Testis (tissue), 3 donors: ENCODE data around the gene SLC37A1. TPM values are rescaled to one million over a fixed set of nuclear protein-coding genes. Genes with fewer than 3 reads are reported as not detected.

Source experiments
- DNase-seq: peaks from one replicate; pipeline ENCODE4 v3.0.0-alpha.2; 2019
- H3K27ac ChIP-seq, 2 donors: fragments of 200-600 bp; sonication (generic); one replicate each; pipeline ENCODE4 v1.5.1; 2019
- H3K27me3 ChIP-seq: fragments of 200-600 bp; sonication (generic); one replicate; pipeline ENCODE4 v1.5.1; 2019
- H3K36me3 ChIP-seq: fragments of 200-600 bp; sonication (generic); one replicate; pipeline ENCODE4 v1.5.1; 2017; ENCODE audit warnings: low read depth; ENCODE audit errors: missing control alignments
- H3K4me1 ChIP-seq: fragments of 200-600 bp; sonication (generic); one replicate; pipeline ENCODE4 v1.5.1; 2019
- H3K4me3 ChIP-seq, 2 donors: fragments of 200-600 bp; sonication (generic); one replicate each; pipeline ENCODE4 v1.5.1; 2017 to 2019
- H3K9me3 ChIP-seq: fragments of 200-600 bp; sonication (generic); one replicate; pipeline ENCODE4 v1.5.1; 2017
- POLR2A ChIP-seq: fragments of 450-650 bp; IDR thresholded peaks from one replicate; pipeline ENCODE4 v1.6.1; 2017; ENCODE audit warnings: antibody characterized with exemption, mild to moderate bottlenecking, moderate library complexity
- WGBS, 2 donors: methylation state at CpG; one replicate each; pipeline ENCODE4 v1.1.5; 2018; 5-methylcytosine and 5-hydroxymethylcytosine counted together
- intact Hi-C: fragments of 100-400 bp; cut with DNase I; formaldehyde crosslinking; loops from one replicate; pipeline ENCODE4 v1.15.1; 2023; ENCODE audit warnings: low total_unique reads
- polyA plus RNA-seq: library from polyadenylated mRNA; stranded (reverse); fragments of 350-450 nt; fragmentation: Illumina TruSeq; extraction: RNeasy Lipid Tissue Mini Kit (QIAGEN cat#74804); gene quantifications from one replicate; pipeline ENCODE4 v1.2.3, GENCODE V29; 2014; ENCODE audit warnings: low read depth, low replicate concordance; ENCODE audit not compliant: insufficient read depth
- total RNA-seq, 2 donors: library from RNA; depleted of rRNA; stranded (reverse); fragments of >200 nt; gene quantifications; one replicate each; pipeline ENCODE4 v1.2.3, GENCODE V29; 2016
- TF ChIP-seq, protein P1 (sequence below), 3 experiments: fragments of 450-650 bp in 2 of 3; fragments of 200-600 bp in 1 of 3; sonication (generic) in 1 of 3; IDR thresholded peaks; one replicate each; pipeline ENCODE4 v1.5.1; 2016 to 2019; ENCODE audit warnings: antibody characterized with exemption in 3 of 3, mild to moderate bottlenecking in 2 of 3, moderate library complexity in 1 of 3

SLC37A1 gene
- total and polyA plus RNA-seq, 3 donors from 2014 or later: 22.6 to 48.3 (median 24.3) TPM

DNA sequence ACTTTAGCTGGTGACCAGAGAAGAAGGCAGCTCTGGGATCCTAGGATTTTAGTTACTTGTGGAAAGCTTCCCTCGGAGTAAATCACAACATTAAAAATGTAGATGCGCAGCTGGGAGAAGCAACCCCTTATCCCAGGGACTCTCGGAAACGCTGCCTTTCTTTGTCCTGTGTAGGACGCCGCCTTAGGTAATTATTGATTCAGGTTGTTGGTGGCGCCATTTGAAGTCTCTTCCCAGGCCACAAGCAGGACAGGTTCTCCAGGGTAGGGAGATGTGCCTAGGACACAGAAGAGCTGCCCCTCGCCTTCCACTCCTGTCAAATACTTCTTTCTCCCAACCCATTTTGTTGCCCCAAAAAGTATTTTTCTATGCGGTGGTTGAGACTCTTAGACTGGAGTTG, 10.3 kb downstream of the SLC37A1 start:
- H3K27me3 ChIP-seq: no peaks in the 10 kb centered on the region
- no peaks in the 10 kb centered on the region for H3K36me3 ChIP-seq
- WGBS, 2 donors: 87 to 90% methylated on average over 9 of the region's 9 CpGs
- TF ChIP-seq POLR2A: no peak
- TF ChIP-seq, protein P1, sequence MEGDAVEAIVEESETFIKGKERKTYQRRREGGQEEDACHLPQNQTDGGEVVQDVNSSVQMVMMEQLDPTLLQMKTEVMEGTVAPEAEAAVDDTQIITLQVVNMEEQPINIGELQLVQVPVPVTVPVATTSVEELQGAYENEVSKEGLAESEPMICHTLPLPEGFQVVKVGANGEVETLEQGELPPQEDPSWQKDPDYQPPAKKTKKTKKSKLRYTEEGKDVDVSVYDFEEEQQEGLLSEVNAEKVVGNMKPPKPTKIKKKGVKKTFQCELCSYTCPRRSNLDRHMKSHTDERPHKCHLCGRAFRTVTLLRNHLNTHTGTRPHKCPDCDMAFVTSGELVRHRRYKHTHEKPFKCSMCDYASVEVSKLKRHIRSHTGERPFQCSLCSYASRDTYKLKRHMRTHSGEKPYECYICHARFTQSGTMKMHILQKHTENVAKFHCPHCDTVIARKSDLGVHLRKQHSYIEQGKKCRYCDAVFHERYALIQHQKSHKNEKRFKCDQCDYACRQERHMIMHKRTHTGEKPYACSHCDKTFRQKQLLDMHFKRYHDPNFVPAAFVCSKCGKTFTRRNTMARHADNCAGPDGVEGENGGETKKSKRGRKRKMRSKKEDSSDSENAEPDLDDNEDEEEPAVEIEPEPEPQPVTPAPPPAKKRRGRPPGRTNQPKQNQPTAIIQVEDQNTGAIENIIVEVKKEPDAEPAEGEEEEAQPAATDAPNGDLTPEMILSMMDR (IDR thresholded peaks at IDR 0.05): no peak
- H3K4me1 ChIP-seq: peaks cover 13% of the 10 kb centered on the region
- no peak for DNase-seq
- intact Hi-C loops: no loop called here
- peak overlapping the region; percentile 4 to 74 for H3K27ac ChIP-seq
- H3K9me3 ChIP-seq: no peaks in the 10 kb centered on the region
- H3K4me3 ChIP-seq: no peak overlapping the region

DNA sequence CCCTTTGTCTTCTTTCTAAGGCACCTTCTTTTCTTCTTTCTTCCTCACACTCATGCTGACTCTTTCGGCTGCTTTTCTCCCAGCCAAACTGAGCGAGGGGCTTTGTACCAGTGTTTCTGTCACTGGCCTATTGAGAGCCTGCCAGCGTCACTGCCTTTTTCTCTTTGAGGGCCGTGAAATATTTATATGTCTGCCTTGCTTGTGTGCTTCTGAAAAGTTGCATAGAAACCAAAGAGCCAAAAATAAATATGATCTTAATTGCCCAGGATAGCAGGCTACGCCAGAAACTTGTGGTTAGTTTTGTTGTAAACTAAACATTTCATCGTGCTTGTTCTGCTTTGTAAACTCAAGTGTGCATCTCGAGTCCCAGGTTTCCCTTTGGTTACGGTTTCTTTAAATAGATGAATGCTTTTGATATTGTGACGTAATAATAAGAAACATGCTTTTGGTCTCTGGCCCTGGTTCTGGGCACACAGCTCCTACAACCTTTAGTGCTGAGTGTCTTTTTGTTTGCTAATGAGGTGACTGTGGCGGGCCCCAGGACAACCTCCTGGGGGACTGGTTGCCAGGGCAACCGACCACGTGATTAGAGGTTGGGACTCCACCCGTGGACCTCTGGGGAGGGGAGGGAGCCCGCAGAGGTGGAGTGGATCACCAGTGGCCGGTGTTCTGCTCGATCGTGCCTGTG, 10.8 kb downstream of the SLC37A1 start:
- TF ChIP-seq, protein P1 (IDR thresholded peaks at IDR 0.05): no peak
- no peak for TF ChIP-seq POLR2A
- DNase-seq: peak; percentile 67
- intact Hi-C loops: no loop called here
- Histone ChIP-seq H3K27me3 (no peaks in the 10 kb centered on the region), H3K9me3 (no peaks in the 10 kb centered on the region), H3K27ac (peak overlapping the region; percentile 48 to 74), H3K4me1 (peaks cover 13% of the 10 kb centered on the region), H3K36me3 (no peaks in the 10 kb centered on the region), H3K4me3 (no peak overlapping the region)
- 38 to 53% methylated on average over 17 of the region's 17 CpGs for WGBS, 2 donors

DNA sequence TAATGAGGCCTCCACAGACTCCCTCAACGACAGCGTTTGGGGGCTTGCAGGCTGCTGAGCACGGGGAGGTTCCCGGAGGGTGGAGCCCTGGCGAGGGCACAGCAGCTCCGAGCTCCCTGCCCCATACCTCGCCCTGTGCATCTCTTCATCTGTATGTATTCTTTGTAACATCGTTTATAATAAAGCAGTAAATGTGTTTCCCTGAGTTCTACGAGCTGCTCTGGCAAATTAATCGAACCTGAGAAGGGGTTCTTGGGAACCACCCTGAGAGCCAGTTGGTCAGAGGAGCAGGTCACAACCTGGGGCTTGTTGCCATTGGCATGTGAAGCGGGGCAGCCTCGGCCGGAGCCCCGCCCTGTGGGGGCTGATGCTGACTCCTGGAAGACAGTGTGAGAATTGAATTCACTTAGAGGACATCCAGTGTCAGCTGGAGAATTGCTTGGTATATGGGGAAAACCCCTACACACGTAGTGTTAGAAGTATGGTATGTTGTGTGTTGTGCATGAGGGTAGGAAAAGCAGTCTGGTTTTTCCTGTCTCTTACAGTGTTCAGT, 11.5 kb downstream of the SLC37A1 start:
- H3K9me3 ChIP-seq: no peaks in the 10 kb centered on the region
- TF ChIP-seq, protein P1 (IDR thresholded peaks at IDR 0.05): no peak
- TF ChIP-seq POLR2A: no peak
- H3K4me3 ChIP-seq: no peak overlapping the region
- intact Hi-C loops: no loop called here
- WGBS, 2 donors: 32 to 46% methylated on average over 15 of the region's 15 CpGs
- H3K27ac ChIP-seq: peak overlapping the region; percentile 48 to 74
- H3K36me3 ChIP-seq: no peaks in the 10 kb centered on the region
- peaks cover 13% of the 10 kb centered on the region for H3K4me1 ChIP-seq
- H3K27me3 ChIP-seq: no peaks in the 10 kb centered on the region
- no peak for DNase-seq

DNA sequence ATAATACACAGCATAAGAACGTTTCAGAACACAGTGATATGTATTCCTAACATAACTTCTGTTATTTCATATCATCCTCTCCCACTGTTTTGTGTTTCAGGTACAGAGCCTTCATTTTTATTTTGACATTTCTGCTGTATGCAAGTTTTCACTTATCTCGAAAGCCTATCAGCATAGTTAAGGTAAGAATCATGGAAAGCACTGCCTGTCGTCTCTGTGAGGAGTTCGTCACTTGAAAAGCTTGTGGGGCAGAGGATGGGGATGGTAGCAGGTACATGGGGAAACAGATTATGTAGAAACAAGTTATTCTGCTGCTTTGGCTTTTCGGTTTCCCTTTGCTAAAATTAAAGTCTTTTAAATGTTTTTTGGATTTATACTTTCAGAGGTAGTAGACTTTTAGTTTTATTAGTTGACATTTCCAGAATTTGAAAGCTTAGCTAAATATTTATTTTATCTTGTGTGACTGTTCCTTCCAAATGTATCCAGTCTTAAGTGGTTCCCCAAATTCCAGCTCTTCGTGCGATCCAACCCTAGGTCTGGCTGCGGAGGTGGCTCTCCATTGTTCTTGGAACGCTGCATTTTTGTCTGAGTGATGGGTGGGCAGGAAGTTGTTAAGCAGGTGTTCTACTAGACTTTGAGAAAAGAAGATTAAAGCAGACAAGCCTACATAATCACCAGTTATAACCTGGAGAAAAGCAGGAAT, 12.2 kb downstream of the SLC37A1 start:
- Histone ChIP-seq H3K4me3 (no peak overlapping the region), H3K4me1 (peaks cover 13% of the 10 kb centered on the region), H3K36me3 (no peaks in the 10 kb centered on the region), H3K9me3 (no peaks in the 10 kb centered on the region), H3K27ac (no peak overlapping the region), H3K27me3 (no peaks in the 10 kb centered on the region)
- 84 to 89% methylated on average over 9 of the region's 9 CpGs for WGBS, 2 donors
- no peak for TF ChIP-seq POLR2A
- TF ChIP-seq, protein P1 (IDR thresholded peaks at IDR 0.05): no peak
- no peak for DNase-seq
- intact Hi-C loops: no loop called here
